Endothelial cell (in vitro differentiated cells): Measurements from ENCODE around the gene MIEN1. TPM values are rescaled to one million over a fixed set of nuclear protein-coding genes. Genes with fewer than 3 reads are reported as not detected.

Experiments used
- DNase-seq: peaks from one replicate; pipeline ENCODE4 v3.0.0; 2021; ENCODE audit warnings: low spot score
- H3K27ac Mint-ChIP-seq: one replicate; pipeline ENCODE4 v1.8.0; 2021; ENCODE audit warnings: mixed read lengths, inconsistent platforms; ENCODE audit not compliant: unreplicated experiment
- H3K27me3 Mint-ChIP-seq: one replicate; pipeline ENCODE4 v1.8.0; 2021; ENCODE audit warnings: mild to moderate bottlenecking, moderate library complexity, mixed read lengths, inconsistent platforms; ENCODE audit not compliant: unreplicated experiment
- H3K36me3 Mint-ChIP-seq: one replicate; pipeline ENCODE4 v1.8.0; 2021; ENCODE audit warnings: mild to moderate bottlenecking, low read depth, mixed read lengths, inconsistent platforms; ENCODE audit not compliant: unreplicated experiment
- H3K4me1 Mint-ChIP-seq: one replicate; pipeline ENCODE4 v1.8.0; 2021; ENCODE audit warnings: mild to moderate bottlenecking, mixed read lengths, inconsistent platforms; ENCODE audit not compliant: unreplicated experiment
- H3K4me3 Mint-ChIP-seq: one replicate; pipeline ENCODE4 v1.8.0; 2021; ENCODE audit warnings: mild to moderate bottlenecking, mixed read lengths, inconsistent platforms; ENCODE audit not compliant: unreplicated experiment
- H3K9me3 Mint-ChIP-seq: one replicate; pipeline ENCODE4 v1.8.0; 2021; ENCODE audit warnings: mixed read lengths, inconsistent platforms; ENCODE audit not compliant: unreplicated experiment
- CTCF ChIP-seq: fragments of 200-600 bp; sonication (generic); IDR thresholded peaks from one replicate; pipeline ENCODE4 v1.5.0; 2021; ENCODE audit warnings: antibody characterized with exemption; ENCODE audit not compliant: unreplicated experiment
- total RNA-seq: library from RNA; stranded (reverse); fragmentation: NEBNext Ultra II Directional; extraction: Animal tissue kit (Norgen Biotek cat#: 25700); gene quantifications from one replicate; pipeline ENCODE4 v1.2.1, GENCODE V29; 2021; ENCODE audit not compliant: unreplicated experiment

The MIEN1 gene
- total RNA-seq, 1 donor from 2014 or later: 15.5 TPM

DNA sequence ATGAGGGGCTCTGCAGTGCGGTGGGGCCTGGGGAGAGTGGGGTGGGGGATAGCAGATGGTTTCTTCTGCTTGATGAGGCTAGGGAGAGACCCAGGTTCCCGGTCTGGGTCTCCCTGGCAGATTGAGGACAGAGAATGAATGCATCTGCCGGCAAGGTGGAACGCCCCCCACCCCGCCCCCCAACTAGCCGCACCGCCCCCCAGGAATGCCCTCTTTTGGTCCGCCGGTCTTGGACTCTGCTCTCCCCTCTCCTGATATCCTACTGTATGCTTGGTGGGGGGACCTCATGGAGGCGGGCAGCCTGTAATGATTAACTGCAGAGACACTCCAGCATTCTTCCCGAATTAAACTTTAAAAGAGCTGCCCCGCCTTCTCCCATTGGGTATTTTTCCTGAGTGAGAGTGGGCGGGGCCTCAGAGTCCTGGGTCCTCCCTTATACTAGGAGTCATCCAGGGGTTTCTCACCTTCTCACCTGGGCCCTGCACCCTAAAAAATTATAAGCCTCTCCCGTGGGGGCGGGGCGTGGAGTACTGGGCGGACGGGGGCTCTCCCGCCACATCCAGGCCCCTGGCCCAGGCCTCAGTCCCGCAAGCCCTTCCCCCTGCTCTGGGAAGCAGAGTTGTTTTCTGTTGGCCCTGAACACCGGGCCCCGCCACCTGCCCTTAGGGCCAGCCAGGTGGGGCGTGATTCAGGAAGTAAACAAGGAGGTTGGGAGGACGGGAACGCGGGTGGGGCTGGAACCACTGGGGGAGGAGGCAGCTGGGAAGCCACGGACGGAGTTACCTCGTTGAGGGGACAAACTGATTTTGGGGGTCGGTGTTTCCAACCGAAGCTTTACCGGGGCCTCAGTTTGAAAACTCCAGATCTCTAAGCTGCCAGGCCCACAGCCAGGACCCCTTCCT is 8.9 kb upstream of the MIEN1 start:
- Mint-ChIP-seq H3K4me3 (peak overlapping the region; percentile 62), H3K27ac (no peak overlapping the region), H3K36me3 (no peaks in the 10 kb centered on the region), H3K9me3 (no peaks in the 10 kb centered on the region), H3K4me1 (peaks cover 18% of the 10 kb centered on the region), H3K27me3 (peaks cover 20% of the 10 kb centered on the region)
- DNase-seq: no peak
- no peak for TF ChIP-seq CTCF

DNA sequence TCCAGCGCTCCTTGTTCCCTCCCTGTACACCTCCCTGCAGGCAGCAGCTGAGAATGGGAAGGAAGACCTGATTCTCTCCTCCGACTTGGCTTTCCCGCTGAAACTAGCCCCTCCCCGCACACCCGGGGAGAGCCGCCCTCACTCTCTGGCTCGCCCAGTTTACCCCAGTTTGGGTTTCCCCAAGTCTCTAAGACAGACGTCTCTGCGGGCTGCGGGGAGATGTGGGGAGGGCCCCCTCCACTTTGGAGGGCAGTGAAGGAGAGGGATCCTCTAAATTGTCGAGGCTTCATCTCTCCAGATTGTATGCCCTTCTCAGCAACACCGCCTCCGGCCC is 8.2 kb upstream of the MIEN1 start:
- DNase-seq: no peak
- no peak for TF ChIP-seq CTCF
- peak overlapping the region; percentile 65 for H3K4me3 Mint-ChIP-seq
- peaks cover 20% of the 10 kb centered on the region for H3K27me3 Mint-ChIP-seq
- no peaks in the 10 kb centered on the region for H3K9me3 Mint-ChIP-seq
- no peaks in the 10 kb centered on the region for H3K36me3 Mint-ChIP-seq
- H3K4me1 Mint-ChIP-seq: peaks cover 18% of the 10 kb centered on the region
- no peak overlapping the region for H3K27ac Mint-ChIP-seq

- Mint-ChIP-seq H3K27me3 (peaks cover 20% of the 10 kb centered on the region), H3K4me1 (peaks cover 18% of the 10 kb centered on the region), H3K36me3 (no peaks in the 10 kb centered on the region), H3K4me3 (peak within 1 kb of the TSS; percentile 65), H3K9me3 (no peaks in the 10 kb centered on the region), H3K27ac (no peak within 1 kb of the TSS)
- no peak for DNase-seq
- TF ChIP-seq CTCF: no peak
Measured at GRCh38 chr17:39737760-39738567, 7.6 kb upstream of the MIEN1 start, which contains the start of gene GRB7. Gene GRB7, plus strand, starts transcription at chr17:39737938. Its CDS starts 4,364 bp downstream, at chr17:39742302.

GRCh38 chr17:39737206-39737759 is 7.0 kb upstream of the MIEN1 start:
- no peak overlapping the region for H3K4me3 Mint-ChIP-seq
- H3K36me3 Mint-ChIP-seq: no peaks in the 10 kb centered on the region
- TF ChIP-seq CTCF: no peak
- no peaks in the 10 kb centered on the region for H3K9me3 Mint-ChIP-seq
- H3K27ac Mint-ChIP-seq: no peak overlapping the region
- H3K27me3 Mint-ChIP-seq: peaks cover 23% of the 10 kb centered on the region
- DNase-seq: no peak
- H3K4me1 Mint-ChIP-seq: peaks cover 18% of the 10 kb centered on the region
